Thymus (tissue), 11 donors: ENCODE data around the gene SLC2A4. TPM values are rescaled to one million over a fixed set of nuclear protein-coding genes. Genes with fewer than 3 reads are reported as not detected.
"Not testable (repeated sequence)": the region's sequence is repeated elsewhere in the genome, so short reads cannot be mapped to it uniquely, and the experiment has no call there.

Experiments
- DNase-seq, 9 donors: peaks; one replicate each; pipeline ENCODE4 v3.0.0-alpha.2; 2013; ENCODE audit warnings: low spot score in 9 of 9, low read depth in 6 of 9, missing footprints in 1 of 9
- H3K27ac ChIP-seq, 2 donors: one replicate each; pipeline ENCODE4 v1.5.1; 2013; ENCODE audit warnings: control low read depth in 1 of 2, low read depth in 1 of 2, low read length in 1 of 2, mild to moderate bottlenecking in 1 of 2, moderate library complexity in 1 of 2
- H3K27me3 ChIP-seq, 2 donors: one replicate each; pipeline ENCODE4 v1.5.1; 2013; ENCODE audit warnings: low read length in 1 of 2; ENCODE audit not compliant: control insufficient read depth in 2 of 2, insufficient read depth in 1 of 2
- H3K36me3 ChIP-seq, 2 donors: one replicate each; pipeline ENCODE4 v1.5.1; 2013; ENCODE audit warnings: low read length in 1 of 2, mild to moderate bottlenecking in 1 of 2, moderate library complexity in 1 of 2; ENCODE audit not compliant: control insufficient read depth in 2 of 2, insufficient read depth in 2 of 2
- H3K4me1 ChIP-seq, 2 donors: one replicate each; pipeline ENCODE4 v1.5.1; 2013; ENCODE audit warnings: low read length in 2 of 2; ENCODE audit not compliant: control insufficient read depth in 2 of 2, insufficient read depth in 2 of 2
- H3K4me3 ChIP-seq, 2 donors: one replicate each; pipeline ENCODE4 v1.5.1; 2013; ENCODE audit warnings: low read length in 2 of 2, control low read depth in 1 of 2, mild to moderate bottlenecking in 1 of 2
- H3K9me3 ChIP-seq, 2 donors: one replicate each; pipeline ENCODE4 v1.5.1; 2013; ENCODE audit warnings: low read length in 1 of 2, mild to moderate bottlenecking in 1 of 2; ENCODE audit not compliant: control insufficient read depth in 2 of 2, insufficient read depth in 1 of 2
- WGBS: extraction: QIAGEN DNeasy Blood & Tissue Kit; methylation state at CpG from one replicate; pipeline ENCODE4 v1.1.7; 2013; 5-methylcytosine and 5-hydroxymethylcytosine counted together
- polyA plus RNA-seq: library from polyadenylated mRNA; stranded (reverse); fragments of 200-250 nt; gene quantifications from one replicate; pipeline ENCODE4 v1.2.3, GENCODE V29; 2013
- total RNA-seq: library from RNA; stranded (reverse); fragments of 120-200 nt; gene quantifications from one replicate; pipeline ENCODE4 v1.2.4, GENCODE V29; 2013
- donor health status: healthy.

Gene SLC2A4
- total and polyA plus RNA-seq, 2 donors = 0.19 to 1.2 TPM

DNA sequence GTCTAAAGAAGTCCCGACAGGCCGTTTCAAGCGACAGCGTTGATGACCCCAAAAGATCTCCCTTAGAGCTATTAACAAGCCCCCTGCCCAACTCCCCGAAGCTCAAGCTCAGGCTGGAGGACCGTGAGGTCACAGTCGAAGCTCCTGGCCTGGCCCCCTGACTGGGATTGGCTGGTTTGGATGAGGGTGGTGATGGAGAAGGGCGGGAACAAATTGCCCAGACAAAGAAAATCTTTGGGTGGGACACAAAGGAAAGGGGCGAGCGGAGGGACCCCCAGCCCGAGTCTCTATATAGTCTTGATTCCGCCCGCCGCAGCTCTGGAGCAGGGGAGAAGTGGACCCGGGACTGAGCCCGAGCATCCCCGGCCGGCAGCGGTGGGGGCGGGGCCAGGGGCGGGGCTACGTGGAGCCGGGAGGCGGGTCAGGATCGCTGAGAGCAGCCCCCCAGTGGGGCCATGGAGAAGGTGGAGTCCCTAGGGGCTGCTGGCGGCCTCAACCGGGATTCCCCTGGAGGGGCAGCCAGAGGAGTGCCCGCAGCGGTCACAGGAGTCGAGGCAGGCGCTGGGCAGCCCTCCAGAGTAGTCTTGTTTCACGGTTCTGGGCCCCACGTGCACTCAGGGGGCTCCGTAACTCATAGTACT is 48.6 kb downstream of the SLC2A4 start:
- H3K36me3 ChIP-seq = peaks cover 13 to 16% of the 10 kb centered on the region in 2 donors
- H3K27me3 ChIP-seq = no peaks in the 10 kb centered on the region
- peak in 3 of 9 donors; percentile 67 to 89 (median 81) for DNase-seq
- H3K27ac ChIP-seq = peak overlapping the region; percentile 95 to 98
- H3K4me1 ChIP-seq = peaks cover 23 to 64% of the 10 kb centered on the region in 2 donors
- 3% methylated on average over 34 of the region's 34 CpGs for WGBS
- peaks cover 0 to 2% of the 10 kb centered on the region in 2 donors for H3K9me3 ChIP-seq
- peak overlapping the region; percentile 77 to 85 for H3K4me3 ChIP-seq

DNA sequence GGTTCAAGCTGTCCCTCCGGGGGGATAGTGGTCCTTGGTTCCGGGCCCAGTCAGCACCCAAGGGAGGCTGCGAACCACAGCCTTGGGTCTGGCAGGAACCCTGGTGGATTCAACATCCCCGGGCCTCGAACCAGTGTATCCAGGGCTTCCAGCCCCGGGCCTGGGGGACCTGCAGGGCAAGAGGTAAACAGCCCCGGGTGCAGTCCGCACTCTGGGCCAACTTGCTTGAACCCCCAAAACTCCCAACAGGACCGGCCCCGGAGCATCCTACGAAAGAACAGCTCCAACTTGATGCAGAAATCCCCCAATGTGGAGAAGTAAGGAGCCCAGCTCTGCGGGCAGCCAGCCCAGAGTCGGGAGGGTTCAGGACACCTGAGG is 49.1 kb downstream of the SLC2A4 start:
- no peak for DNase-seq
- 82% methylated on average over 13 of the region's 13 CpGs for WGBS

DNA sequence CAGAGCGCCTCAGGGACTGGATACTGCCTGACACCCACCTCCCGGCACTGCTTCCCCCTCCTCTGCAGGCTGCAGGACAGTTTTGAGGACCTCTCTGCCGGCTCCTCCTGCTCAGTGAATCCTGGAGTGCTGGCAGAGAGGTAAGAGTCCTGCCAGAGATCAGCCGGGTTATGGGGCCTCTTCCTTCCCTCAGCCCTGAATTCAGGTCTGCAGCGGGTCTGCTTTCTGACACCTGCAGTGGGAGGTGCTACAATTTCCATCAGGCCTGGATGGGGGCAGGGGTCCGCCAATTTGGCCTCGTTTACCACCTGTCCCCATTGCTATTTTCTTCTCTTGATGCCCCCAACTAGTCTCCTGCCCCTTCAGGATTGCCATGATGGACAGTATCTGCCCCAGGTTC is 50.6 kb downstream of the SLC2A4 start:
- Histone ChIP-seq H3K4me3 (peak overlapping the region in 1 of 2 donors; percentile 47), H3K27ac (peak overlapping the region; percentile 75 to 98), H3K9me3 (peaks cover 0 to 2% of the 10 kb centered on the region in 2 donors), H3K4me1 (peaks cover 32 to 81% of the 10 kb centered on the region in 2 donors), H3K36me3 (peaks cover 0 to 2% of the 10 kb centered on the region in 2 donors), H3K27me3 (no peaks in the 10 kb centered on the region)
- 24% methylated on average over 7 of the region's 7 CpGs for WGBS
- DNase-seq = peak in 2 of 9 donors; percentile 44 to 75

More for the DNA sequence above, 49.1 kb downstream of the SLC2A4 start:
- Histone ChIP-seq H3K36me3 (peaks cover 9 to 11% of the 10 kb centered on the region in 2 donors), H3K9me3 (peaks cover 0 to 2% of the 10 kb centered on the region in 2 donors), H3K4me3 (peak overlapping the region; percentile 77 to 85), H3K27ac (peak overlapping the region; percentile 95 to 98), H3K27me3 (no peaks in the 10 kb centered on the region), H3K4me1 (peaks cover 26 to 69% of the 10 kb centered on the region in 2 donors)

DNA sequence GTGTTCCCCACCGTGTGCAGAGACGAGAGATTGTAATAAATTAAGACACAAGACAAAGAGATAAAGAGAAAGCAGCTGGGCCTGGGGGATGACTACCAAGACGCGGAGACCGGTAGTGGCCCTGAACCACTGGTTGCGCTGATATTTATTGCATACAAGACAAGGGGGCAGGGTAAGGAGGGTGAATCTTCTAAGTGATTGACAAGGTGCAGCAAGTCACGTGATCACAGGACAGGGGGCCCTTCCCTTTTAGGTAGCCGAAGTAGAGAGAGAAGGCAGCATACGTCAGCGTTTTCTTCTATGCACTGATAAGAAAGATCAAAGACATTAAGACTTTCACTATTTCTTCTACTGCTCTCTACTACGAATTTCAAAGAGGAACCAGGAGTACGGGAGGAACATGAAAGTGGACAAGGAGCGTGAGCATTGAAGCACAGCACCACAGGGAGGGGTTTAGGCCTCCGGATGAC is 51.1 kb downstream of the SLC2A4 start:
- not testable (repeated sequence) for H3K36me3 ChIP-seq, H3K27me3 ChIP-seq, H3K9me3 ChIP-seq
- H3K4me1 ChIP-seq = peaks cover 32 to 85% of the 10 kb centered on the region in 2 donors
- DNase-seq = peak in 1 of 9 donors; percentile 59
- WGBS = 20% methylated on average over 14 of the region's 14 CpGs
- H3K27ac ChIP-seq = peak overlapping the region; percentile 75 to 98
- H3K4me3 ChIP-seq = peak overlapping the region in 1 of 2 donors; percentile 47

DNA sequence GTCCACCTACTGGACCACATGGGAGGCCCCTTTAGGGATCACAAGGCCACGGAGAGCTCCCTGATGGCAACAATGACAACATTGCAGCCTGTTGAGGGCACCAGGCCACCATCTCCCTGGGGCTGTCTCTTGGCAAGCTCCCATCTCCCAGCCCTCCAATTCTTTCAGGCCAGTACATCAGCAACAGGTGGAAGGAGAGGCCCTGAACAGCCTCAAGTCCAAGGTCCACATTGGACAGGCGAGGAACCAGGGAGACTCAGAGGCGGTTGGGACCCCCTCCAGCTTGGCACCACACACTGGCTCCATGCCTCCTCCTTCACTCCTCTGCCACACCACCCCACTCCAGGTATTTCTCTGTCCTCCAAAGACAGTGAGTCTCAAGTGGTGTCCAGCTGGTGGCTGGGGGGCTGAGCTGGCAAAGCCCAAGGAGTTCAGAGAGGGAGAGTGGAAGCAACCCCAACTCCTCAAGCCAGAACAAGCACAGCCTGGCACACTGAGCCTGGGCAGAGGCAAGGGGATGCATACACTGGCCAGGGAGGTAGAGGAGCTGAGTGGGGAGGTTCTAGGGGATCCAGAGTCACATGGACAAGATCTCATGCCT is 53.5 kb downstream of the SLC2A4 start:
- peaks cover 16 to 20% of the 10 kb centered on the region in 2 donors for H3K36me3 ChIP-seq
- H3K27ac ChIP-seq = no peak overlapping the region
- H3K27me3 ChIP-seq = no peaks in the 10 kb centered on the region
- no peak overlapping the region for H3K4me3 ChIP-seq
- peaks cover 0 to 2% of the 10 kb centered on the region in 2 donors for H3K9me3 ChIP-seq
- no peak for DNase-seq
- H3K4me1 ChIP-seq = peaks cover 27 to 77% of the 10 kb centered on the region in 2 donors
- WGBS = 98% methylated on average over 3 of the region's 3 CpGs

DNA sequence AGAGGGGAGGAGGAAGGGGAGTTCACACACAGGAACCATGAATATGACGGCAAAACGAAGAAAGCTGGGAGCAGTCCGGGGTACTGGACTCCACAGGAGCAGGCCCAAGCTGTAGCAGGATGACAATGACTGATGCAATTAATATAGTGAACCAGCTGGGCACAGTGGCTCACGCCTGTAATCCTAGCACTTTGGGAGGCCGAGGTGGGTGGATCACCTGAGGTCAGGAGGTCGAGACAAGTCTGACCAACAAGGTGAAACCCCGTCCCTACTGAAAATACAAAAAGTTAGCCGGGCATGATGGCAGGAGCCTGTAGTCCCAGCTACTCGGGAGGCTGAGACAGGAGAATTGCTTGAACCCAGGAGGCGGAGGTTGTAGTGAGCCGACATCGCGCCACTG is 54.2 kb downstream of the SLC2A4 start:
- peak overlapping the region; percentile 78 to 98 for H3K4me3 ChIP-seq
- peaks cover 22 to 70% of the 10 kb centered on the region in 2 donors for H3K4me1 ChIP-seq

DNA sequence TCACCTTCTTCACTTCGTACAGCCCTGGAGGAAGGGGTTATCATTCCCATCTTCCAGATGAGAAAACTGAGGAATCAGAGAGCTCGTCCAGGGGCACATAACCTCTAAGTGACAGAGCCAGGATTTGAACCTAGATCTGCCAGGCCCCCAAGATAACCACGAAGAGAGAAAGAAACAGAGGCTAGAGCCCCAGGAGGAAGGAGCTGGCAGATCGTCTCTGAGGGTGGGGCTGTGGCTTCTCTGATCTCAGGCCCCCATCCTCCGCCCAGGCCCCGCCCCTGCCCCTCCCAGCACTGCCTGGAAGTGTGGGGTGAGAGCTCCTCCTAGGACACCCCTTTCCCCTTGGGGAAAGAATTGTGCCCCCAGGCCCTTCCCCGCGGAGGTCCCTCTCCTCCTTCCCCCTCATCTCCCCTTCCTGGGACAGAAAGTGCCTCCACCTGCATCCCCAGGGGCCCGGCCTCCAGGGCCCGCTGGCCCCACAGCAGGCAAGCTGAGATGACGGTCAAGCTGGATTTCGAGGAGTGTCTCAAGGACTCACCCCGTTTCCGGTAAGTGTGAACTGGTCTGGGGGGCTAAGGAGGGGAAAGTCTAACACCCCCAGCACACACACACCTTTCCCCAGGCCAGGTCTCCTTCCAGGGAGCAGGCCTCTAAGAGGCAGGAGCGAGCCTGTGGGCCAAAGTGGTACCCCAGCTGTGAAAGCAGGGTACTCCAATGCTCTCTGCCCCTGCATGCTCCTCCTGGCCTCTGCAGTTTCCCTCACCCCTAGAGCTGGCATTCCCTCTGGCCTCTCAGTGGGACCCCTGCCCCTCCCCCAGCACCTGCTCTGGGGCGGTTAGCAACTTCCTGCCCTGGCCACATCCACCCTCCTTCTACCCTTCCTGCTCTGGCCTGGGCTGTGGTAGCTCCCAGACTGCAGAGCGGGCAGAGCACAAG is 55.0 kb downstream of the SLC2A4 start, which contains the start of gene ACAP1:
ACAP1 (plus strand) TSS at position 290 of the 936 bp plus-strand sequence; CDS start at position 496, 206 bp downstream.
- peak in 6 of 9 donors; percentile 64 to 93 (median 86) for DNase-seq
- Histone ChIP-seq H3K36me3 (peaks cover 26 to 29% of the 10 kb centered on the region in 2 donors), H3K4me1 (peaks cover 22 to 62% of the 10 kb centered on the region in 2 donors), H3K27ac (peak within 1 kb of the TSS; percentile 93 to 94), H3K9me3 (peaks cover 0 to 1% of the 10 kb centered on the region in 2 donors), H3K4me3 (peak within 1 kb of the TSS; percentile 78 to 98), H3K27me3 (no peaks in the 10 kb centered on the region)
- 5% methylated on average over 17 of the region's 17 CpGs for WGBS

More for the DNA sequence above, 54.2 kb downstream of the SLC2A4 start:
- H3K9me3 ChIP-seq, DNase-seq, H3K27me3 ChIP-seq: not testable (repeated sequence)
- H3K36me3 ChIP-seq = peaks cover 21 to 22% of the 10 kb centered on the region in 2 donors
- H3K27ac ChIP-seq = peak overlapping the region; percentile 36 to 93
- 92% methylated on average over 13 of the region's 13 CpGs for WGBS

DNA sequence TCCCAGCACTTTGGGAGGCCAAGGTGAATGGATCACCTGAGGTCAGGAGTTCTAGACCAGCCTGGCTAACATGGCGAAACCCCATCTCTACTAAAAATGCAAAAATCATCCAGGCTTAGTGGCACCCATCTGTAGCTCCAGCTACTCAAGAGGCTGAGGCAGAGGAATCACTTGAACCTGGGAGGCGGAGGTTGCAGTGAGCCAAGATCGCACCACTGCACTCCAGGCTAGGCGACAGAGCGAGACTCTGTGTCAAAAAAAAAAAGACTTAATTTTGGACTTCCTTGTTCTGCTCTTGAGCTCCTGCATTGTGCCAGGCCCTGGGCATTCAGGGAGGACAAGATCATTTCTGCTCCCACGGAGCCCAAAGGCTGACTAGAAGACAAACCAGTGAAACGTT is 56.1 kb downstream of the SLC2A4 start:
- H3K27me3 ChIP-seq = not testable (repeated sequence)
- H3K4me3 ChIP-seq = peak overlapping the region; percentile 78 to 98

More for the DNA sequence above, 56.1 kb downstream of the SLC2A4 start:
- not testable (repeated sequence) for H3K9me3 ChIP-seq, DNase-seq
- H3K27ac ChIP-seq = peak overlapping the region in 1 of 2 donors; percentile 93
- 42% methylated on average over 7 of the region's 7 CpGs for WGBS
- peaks cover 36 to 40% of the 10 kb centered on the region in 2 donors for H3K36me3 ChIP-seq
- H3K4me1 ChIP-seq = peaks cover 12 to 51% of the 10 kb centered on the region in 2 donors
